Superior temporal gyrus (tissue), 1 donor: ENCODE results near the gene MAPRE3.
"Not testable (repeated sequence)": the region's sequence is repeated elsewhere in the genome, so short reads cannot be mapped to it uniquely, and the experiment has no call there.

Experiments used
- DNase-seq: peaks from one replicate; pipeline ENCODE4 v3.0.0-alpha.2; 2016; ENCODE audit errors: extremely low spot score

The MAPRE3 gene

DNA sequence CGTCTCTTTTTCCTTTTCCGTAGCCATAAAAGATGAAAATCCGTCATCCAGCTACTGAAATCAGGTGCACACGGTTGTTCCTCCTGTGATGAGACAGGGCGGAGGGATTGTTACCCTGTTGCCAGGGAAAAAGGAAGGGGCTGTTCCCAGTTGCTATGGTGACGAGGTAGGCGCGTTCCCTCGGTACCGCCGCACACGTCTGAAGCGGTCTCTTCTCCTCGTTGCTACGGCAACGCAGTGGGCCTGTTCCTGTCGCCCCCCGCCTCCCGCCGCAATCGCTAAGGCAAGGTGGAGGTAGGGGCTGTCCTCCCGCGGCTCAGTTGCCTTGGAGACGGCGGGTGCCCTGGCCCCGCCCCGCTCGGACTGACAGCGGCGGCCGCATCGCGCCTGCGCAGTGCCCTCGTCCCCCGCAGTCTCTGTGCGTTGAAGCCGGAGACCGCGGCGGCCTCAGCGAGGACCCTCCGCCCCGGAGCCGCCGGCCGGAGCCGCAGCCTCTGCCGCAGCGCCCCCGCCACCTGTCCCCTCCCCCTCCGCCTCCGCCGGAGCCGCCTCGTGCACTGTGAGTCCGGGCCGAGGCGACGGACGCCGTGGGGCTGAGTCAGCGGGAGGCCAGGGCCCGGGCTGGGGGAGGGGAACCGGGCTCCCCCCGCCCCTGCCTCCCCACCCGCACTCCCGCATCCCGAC is at the start of gene MAPRE3:
MAPRE3 (plus strand) TSS at position 394 of the 684 bp plus-strand sequence. CDS start 51,582 bp downstream, outside the sequence.
- DNase-seq: peak; percentile 87

DNA sequence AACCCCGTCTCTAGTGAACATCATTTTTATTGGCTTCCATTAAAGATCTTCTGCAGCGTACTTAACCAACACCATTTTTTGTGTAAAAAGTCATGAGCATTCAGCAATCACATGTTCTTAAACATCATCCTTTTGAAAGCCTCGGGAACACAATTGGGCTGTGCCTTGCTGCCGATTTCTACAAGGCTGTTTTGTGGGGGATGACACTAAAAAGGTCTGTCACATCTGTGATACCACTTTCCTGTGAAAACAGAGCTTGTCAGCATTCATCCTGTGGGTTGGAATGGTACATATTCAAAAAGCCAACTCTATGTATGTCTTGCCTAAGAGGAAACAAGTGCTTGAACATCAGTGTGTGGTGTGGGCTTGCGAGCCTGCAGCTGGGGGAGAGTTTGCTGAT is 49.1 kb upstream of the MAPRE3 start:
- DNase-seq: peak; percentile 59

DNA sequence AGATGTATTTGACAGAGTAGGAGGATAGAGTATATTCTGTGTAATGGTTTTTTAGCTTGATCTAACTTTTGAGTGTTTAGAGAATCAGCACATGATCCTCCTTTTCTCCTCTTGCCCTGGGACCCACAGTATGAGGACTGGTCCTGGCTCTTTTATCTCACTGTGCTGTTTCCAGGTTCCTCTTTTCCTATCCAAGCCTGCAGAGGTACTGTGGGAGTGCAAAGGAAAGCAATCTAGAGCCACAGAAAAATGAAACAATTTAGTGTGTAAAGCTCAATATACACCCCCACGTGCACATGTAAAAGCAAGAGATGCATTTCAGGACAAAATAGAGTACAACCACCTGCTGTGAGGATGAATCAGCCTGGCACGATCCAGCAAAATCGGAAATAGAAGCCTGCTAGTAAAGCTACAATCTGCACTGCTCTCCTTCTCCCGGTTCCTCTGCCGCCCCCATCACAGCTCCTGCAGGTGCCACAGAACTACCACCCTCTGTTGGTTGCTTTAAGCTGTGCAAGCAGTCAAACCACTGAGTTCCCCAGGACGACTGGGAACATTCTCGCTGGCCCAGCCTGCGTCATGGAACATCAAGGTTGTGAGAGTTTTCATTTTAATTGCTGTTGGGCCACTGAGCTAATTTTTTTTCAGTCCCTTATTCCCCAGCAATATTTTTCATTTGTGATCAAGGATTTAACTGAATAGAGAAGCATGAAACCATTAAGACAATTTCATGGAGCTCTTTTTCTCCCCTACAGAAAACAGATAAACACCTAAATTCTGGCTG is 47.8 kb upstream of the MAPRE3 start:
- DNase-seq: peak; percentile 93

GRCh38 chr2:26923189-26923466 is 47.3 kb upstream of the MAPRE3 start:
- not testable (repeated sequence) for DNase-seq

DNA sequence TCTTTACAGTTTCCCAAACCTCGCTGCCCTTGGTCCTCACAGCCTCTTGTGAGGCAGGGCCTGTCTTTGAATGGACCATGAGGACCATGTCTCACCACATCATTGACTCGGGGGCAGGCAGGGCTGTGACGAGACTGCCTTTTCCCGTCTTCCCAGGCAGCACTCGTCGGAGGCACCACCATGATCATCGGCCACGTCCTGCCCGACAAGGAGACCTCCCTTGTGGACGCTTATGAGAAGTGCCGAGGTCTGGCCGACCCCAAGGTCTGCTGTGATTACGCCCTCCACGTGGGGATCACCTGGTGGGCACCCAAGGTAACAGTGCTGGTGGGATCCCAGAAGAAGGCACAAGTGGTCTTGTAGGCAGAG is 45.7 kb upstream of the MAPRE3 start:
- no peak for DNase-seq

- no peak for DNase-seq
These were observed 45.2 kb upstream of the MAPRE3 start for GRCh38 chr2:26925100-26925791.

- no peak for DNase-seq
These were observed 43.2 kb upstream of the MAPRE3 start for GRCh38 chr2:26927221-26927620.

- DNase-seq: no peak
These were observed 37.5 kb upstream of the MAPRE3 start for GRCh38 chr2:26932974-26933373.

DNA sequence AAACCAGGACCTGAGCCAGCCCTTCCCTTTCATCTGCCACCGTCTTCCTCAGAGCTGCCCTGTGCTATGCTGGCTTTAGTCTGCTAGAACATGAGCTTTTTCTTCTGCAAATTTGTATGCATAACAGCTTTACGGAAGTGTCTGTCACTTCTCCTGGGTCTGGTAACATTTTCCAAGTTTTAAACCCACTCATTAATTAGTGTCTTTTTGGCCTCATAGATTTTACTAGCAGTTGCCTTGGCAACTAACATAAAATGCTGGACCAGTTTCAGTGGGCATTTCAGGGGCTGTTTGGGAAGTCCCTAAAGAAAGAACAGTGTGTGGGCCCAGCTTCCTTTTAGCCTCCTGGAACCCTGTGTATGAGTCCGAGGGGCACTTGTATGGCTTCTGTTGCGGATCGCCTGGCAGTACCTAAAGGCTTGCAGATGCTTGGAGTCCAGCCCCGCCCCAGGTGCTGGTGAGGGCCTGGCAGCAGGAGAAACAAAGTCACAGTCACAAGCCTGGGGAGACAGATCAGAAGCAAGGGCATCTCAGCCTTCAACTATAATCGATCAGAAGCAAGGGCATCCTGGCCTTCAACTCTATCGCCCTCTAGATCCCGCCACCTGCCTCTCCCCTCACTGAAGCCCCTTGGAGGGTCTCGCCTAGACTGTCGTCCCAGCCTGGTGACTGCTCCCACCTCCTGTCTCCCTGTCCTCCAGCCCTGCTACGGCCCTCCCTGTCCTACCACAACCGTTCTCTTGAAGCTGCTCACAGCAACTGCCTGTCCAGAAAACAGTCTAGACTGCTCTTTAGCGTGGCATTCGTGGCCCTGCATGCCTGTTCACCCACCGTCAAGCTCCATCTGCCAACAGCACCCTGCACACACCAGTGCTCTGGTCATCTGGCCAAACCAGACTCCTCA is 36.8 kb upstream of the MAPRE3 start:
- DNase-seq: no peak

GRCh38 chr2:26934335-26934724 is 36.1 kb upstream of the MAPRE3 start:
- DNase-seq: no peak

- no peak for DNase-seq
These were observed 35.5 kb upstream of the MAPRE3 start for GRCh38 chr2:26934985-26935384.

DNA sequence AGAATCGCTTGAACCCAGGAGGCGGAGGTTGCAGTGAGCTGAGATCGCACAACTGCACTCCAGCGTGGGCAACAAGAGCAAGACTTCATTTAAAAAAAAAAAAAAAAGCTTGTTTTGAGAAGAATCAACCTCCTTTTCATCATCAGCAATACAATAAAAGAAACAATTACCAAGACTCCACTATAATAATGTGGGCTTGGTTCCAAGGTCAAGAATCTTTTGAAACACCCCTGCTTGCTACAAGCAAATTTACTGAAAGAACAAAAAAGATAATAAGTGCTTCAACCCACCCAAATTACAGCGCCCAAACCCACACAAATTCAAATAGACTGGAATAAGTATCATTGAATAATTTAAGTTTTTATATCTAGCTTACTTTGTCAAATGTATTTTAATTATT is 33.6 kb upstream of the MAPRE3 start:
- DNase-seq: no peak

GRCh38 chr2:26938399-26939118 is 31.9 kb upstream of the MAPRE3 start:
- DNase-seq: no peak

DNA sequence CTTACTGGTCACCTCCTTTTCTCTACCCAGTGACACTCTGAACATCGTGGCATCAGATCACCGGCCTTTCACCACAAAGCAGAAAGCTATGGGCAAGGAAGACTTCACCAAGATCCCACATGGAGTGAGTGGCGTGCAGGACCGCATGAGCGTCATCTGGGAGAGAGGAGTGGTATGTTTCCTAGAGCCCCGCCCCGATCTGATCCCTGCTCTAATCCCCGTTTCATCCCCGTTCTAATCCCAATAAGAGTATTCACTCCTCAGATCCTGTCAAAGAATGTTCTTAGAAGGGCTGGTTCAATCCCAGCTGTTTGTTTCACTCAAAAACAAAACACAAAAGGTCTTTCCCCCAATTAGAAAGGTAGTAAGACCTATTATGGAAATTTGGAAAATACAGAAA is 30.4 kb upstream of the MAPRE3 start:
- DNase-seq: no peak

- DNase-seq: no peak
These were observed 29.0 kb upstream of the MAPRE3 start for GRCh38 chr2:26941486-26941885.

- peak; percentile 86 for DNase-seq
These were observed 27.7 kb upstream of the MAPRE3 start for GRCh38 chr2:26942543-26943295.

DNA sequence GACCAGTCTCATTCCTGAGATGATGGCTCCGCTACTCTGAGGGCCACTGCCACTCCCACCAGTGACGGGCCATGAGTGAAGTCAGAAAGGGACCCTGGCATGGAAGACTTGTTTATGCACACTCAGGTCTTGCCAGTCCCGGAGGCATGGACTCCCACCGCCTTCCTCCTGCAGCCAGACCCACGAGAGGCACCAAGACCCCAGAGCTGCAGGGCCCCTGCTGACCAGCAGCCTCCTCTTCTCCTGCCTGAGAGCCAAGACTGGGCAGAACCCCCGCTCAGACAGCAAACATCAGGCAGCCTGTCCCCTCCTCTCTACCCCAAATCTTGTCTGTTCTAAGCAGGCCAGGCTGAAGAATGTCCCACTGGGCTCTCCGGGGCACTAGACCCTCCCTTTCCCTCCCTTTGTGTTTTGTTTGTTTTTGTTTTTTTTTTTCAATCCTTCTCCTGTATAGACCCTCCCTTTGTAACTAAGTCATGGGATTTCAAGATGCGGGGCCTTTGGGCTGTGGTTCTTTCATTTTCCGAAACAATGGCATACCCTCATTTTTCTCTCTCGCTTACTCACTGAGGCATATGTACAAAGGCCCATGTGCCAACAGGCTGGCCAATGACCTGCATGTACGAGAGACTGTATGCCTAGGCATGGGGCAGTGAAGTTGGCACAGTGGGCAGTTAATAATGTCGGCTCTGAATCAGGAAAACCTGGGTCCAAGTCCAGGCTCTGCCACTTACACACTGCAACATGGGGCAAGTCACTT is 24.3 kb upstream of the MAPRE3 start:
- peak; percentile 42 for DNase-seq

DNA sequence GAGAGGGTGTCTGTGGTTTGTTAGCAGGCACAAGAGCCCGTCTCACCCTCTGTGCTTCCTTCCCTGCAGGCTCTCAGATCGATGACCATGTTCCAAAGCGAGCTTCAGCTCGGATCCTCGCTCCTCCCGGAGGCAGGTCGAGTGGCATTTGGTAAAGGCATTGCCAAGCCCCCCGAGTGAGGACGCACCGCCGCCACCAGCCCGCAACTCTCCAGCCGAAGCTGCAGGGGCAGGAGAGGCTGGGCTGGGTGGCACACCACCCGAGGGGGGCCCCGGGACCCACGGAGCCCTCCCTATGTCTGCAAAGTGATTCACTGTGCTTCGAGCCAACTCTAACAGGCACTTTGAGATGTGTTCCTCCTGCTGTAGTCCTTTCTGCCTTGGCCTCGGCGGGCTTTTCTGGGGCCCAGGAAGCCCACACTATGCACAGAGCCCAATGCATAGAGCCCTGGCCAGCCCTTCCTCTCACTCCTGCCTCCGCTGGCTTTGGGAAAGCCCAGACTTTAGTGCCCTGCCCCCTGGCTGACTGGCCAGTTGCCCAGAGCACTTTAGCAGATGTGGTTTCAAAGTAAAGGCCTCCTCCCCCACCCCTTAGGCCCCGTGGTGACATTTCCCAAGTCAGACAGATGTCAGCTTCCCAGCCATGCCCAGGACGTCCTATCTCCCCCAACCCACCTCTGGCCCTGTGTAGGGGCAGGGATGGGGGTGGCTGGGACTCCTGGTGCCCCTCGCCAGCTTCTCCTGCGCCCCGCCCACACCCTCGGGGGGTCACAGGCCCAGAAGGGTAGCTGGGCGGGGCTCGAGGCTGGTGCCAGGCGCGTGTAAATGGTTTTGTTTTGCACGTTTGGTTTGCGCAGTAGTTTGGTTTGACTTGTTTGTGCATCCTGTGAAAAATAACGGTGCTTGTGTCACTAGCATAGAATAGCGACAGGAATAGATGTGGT is 23.3 kb upstream of the MAPRE3 start:
- no peak for DNase-seq

- DNase-seq: no peak
These were observed 21.6 kb upstream of the MAPRE3 start for GRCh38 chr2:26948800-26949199.
